Testis (tissue), 2 donors: ENCODE data around the gene TACC3.

Source experiments
- CTCF ChIP-seq, 3 experiments: fragments of 450-650 bp in 2 of 3; fragments of 200-600 bp in 1 of 3; sonication (generic) in 1 of 3; IDR thresholded peaks; one replicate each; pipeline ENCODE4 v1.5.1; 2016 to 2019; ENCODE audit warnings: antibody characterized with exemption in 3 of 3, mild to moderate bottlenecking in 2 of 3, moderate library complexity in 1 of 3
- POLR2A ChIP-seq: fragments of 450-650 bp; IDR thresholded peaks from one replicate; pipeline ENCODE4 v1.6.1; 2017; ENCODE audit warnings: antibody characterized with exemption, mild to moderate bottlenecking, moderate library complexity

- no peak for TF ChIP-seq CTCF (IDR thresholded peaks at IDR 0.05)
- TF ChIP-seq POLR2A = no peak
These were observed 39.9 kb downstream of the TACC3 start for GRCh38 chr4:1761130-1761689.
